Activated CD8-positive, alpha-beta memory T cell treated with anti-CD3 and anti-CD28 coated beads for 36 hours (primary cell): ENCODE data around the gene PTPRD. TPM values are rescaled to one million over a fixed set of nuclear protein-coding genes. Genes with fewer than 3 reads are reported as not detected.

ENCODE experiments used
- CTCF ChIA-PET: fragments of 350-600 bp; sonication (Branson Sonifier 250); formaldehyde crosslinking; loops from one replicate; lab custom pipeline; 2021; ENCODE audit warnings: antibody characterized with exemption; lab: Charles Lee
- POLR2A ChIA-PET: fragments of 350-600 bp; sonication (Branson Sonifier 250); formaldehyde crosslinking; loops from one replicate; lab custom pipeline; 2021; ENCODE audit warnings: antibody characterized with exemption; lab: Charles Lee
- total RNA-seq, 2 experiments: library from RNA; stranded (reverse); gene quantifications; one replicate each; pipeline ENCODE4 v1.2.3, GENCODE V29; 2021

Gene PTPRD
- total RNA-seq, 2 experiments from 2014 or later: 0.10 to 0.15 TPM

- ChIA-PET CTCF (no interaction called here), POLR2A (no interaction called here)
These were observed 1803.1 kb downstream of the PTPRD start for GRCh38 chr9:8809741-8810140.

GRCh38 chr9:8806150-8806549, 1806.7 kb downstream of the PTPRD start:
- CTCF ChIA-PET: no interaction called here
- POLR2A ChIA-PET: no interaction called here

GRCh38 chr9:8804613-8805012, 1808.2 kb downstream of the PTPRD start:
- ChIA-PET CTCF (no interaction called here), POLR2A (interaction anchor here (0.6 kb wide), 1 partner anchor 76 kb away, joined by 3 read pairs; no protein-coding TSS in a partner anchor)

GRCh38 chr9:8802242-8802641, 1810.6 kb downstream of the PTPRD start:
- CTCF ChIA-PET: no interaction called here
- POLR2A ChIA-PET: no interaction called here

GRCh38 chr9:8800196-8800595, 1812.6 kb downstream of the PTPRD start:
- CTCF ChIA-PET: no interaction called here
- POLR2A ChIA-PET: no interaction called here

GRCh38 chr9:8799615-8800014, 1813.2 kb downstream of the PTPRD start:
- CTCF ChIA-PET: no interaction called here

GRCh38 chr9:8799206-8799605, 1813.6 kb downstream of the PTPRD start:
- CTCF ChIA-PET: no interaction called here
- POLR2A ChIA-PET: no interaction called here

More at GRCh38 chr9:8799615-8800014, 1813.2 kb downstream of the PTPRD start:
- POLR2A ChIA-PET: no interaction called here

- POLR2A ChIA-PET: no interaction called here
- CTCF ChIA-PET: no interaction called here
These were observed 1828.0 kb downstream of the PTPRD start for GRCh38 chr9:8784838-8785237.

- ChIA-PET POLR2A (no interaction called here), CTCF (no interaction called here)
These were observed 1828.9 kb downstream of the PTPRD start for GRCh38 chr9:8783941-8784340.

- POLR2A ChIA-PET: no interaction called here
- CTCF ChIA-PET: no interaction called here
These were observed 1830.6 kb downstream of the PTPRD start for GRCh38 chr9:8782237-8782636.

GRCh38 chr9:8781458-8781857, 1831.3 kb downstream of the PTPRD start:
- ChIA-PET POLR2A (no interaction called here), CTCF (no interaction called here)

GRCh38 chr9:8780386-8780785, 1832.4 kb downstream of the PTPRD start:
- CTCF ChIA-PET: no interaction called here
- POLR2A ChIA-PET: no interaction called here

- CTCF ChIA-PET: no interaction called here
- POLR2A ChIA-PET: no interaction called here
These were observed 1833.3 kb downstream of the PTPRD start for GRCh38 chr9:8779478-8779877.

- ChIA-PET POLR2A (no interaction called here), CTCF (no interaction called here)
These were observed 1834.4 kb downstream of the PTPRD start for GRCh38 chr9:8778356-8778755.

- ChIA-PET CTCF (no interaction called here), POLR2A (no interaction called here)
These were observed 1840.5 kb downstream of the PTPRD start for GRCh38 chr9:8772302-8772701.

GRCh38 chr9:8769153-8769552, 1843.6 kb downstream of the PTPRD start:
- POLR2A ChIA-PET: no interaction called here
- CTCF ChIA-PET: no interaction called here

- ChIA-PET CTCF (no interaction called here), POLR2A (no interaction called here)
These were observed 1846.7 kb downstream of the PTPRD start for GRCh38 chr9:8766096-8766495.

GRCh38 chr9:8764051-8764450, 1848.8 kb downstream of the PTPRD start:
- CTCF ChIA-PET: no interaction called here
- POLR2A ChIA-PET: no interaction called here

GRCh38 chr9:8762479-8763085, 1850.2 kb downstream of the PTPRD start:
- CTCF ChIA-PET: no interaction called here
- POLR2A ChIA-PET: no interaction called here

GRCh38 chr9:8760000-8760767, 1852.6 kb downstream of the PTPRD start:
- POLR2A ChIA-PET: no interaction called here

GRCh38 chr9:8757881-8758280, 1854.9 kb downstream of the PTPRD start:
- POLR2A ChIA-PET: no interaction called here
- CTCF ChIA-PET: no interaction called here

More at GRCh38 chr9:8760000-8760767, 1852.6 kb downstream of the PTPRD start:
- CTCF ChIA-PET: no interaction called here
